Lower leg skin (tissue), 4 donors: ENCODE data around the gene ZNF862. TPM values are rescaled to one million over a fixed set of nuclear protein-coding genes. Genes with fewer than 3 reads are reported as not detected.

Experiments used
- DNase-seq, 2 donors: peaks; one replicate each; pipeline ENCODE4 v3.0.0-alpha.2; 2019; ENCODE audit warnings: low spot score in 2 of 2
- H3K4me3 ChIP-seq: fragments of 200-600 bp; sonication (generic); 2 replicates; pipeline ENCODE4 v1.5.1; 2017; ENCODE audit warnings: mild to moderate bottlenecking, low read depth; ENCODE audit not compliant: poor library complexity, severe bottlenecking
- POLR2A ChIP-seq, 2 donors: fragments of 450-650 bp; IDR thresholded peaks; one replicate each; pipeline ENCODE4 v1.6.1; 2016 to 2017; ENCODE audit warnings: antibody characterized with exemption in 2 of 2, mild to moderate bottlenecking in 1 of 2, moderate library complexity in 1 of 2
- WGBS, 2 donors: methylation state at CpG; one replicate each; pipeline ENCODE4 v1.1.5; 2018; 5-methylcytosine and 5-hydroxymethylcytosine counted together
- intact Hi-C: fragments of 100-400 bp; cut with DNase I; formaldehyde crosslinking; loops from one replicate; pipeline ENCODE4 v1.15.0; 2023; ENCODE audit warnings: low total_unique reads
- total RNA-seq, 4 donors: library from RNA; depleted of rRNA; stranded (reverse); fragments of >200 nt; gene quantifications; one replicate each; pipeline ENCODE4 v1.1.0, GENCODE V29; 2016
- TF ChIP-seq, protein P1 (sequence below), 3 donors: fragments of 450-650 bp; IDR thresholded peaks; one replicate each; pipeline ENCODE4 v1.5.1; 2016; ENCODE audit warnings: antibody characterized with exemption in 3 of 3, mild to moderate bottlenecking in 3 of 3, moderate library complexity in 2 of 3

Gene ZNF862
- total RNA-seq, 4 donors from 2014 or later = 12.8 to 34.3 (median 22.3) TPM

DNA sequence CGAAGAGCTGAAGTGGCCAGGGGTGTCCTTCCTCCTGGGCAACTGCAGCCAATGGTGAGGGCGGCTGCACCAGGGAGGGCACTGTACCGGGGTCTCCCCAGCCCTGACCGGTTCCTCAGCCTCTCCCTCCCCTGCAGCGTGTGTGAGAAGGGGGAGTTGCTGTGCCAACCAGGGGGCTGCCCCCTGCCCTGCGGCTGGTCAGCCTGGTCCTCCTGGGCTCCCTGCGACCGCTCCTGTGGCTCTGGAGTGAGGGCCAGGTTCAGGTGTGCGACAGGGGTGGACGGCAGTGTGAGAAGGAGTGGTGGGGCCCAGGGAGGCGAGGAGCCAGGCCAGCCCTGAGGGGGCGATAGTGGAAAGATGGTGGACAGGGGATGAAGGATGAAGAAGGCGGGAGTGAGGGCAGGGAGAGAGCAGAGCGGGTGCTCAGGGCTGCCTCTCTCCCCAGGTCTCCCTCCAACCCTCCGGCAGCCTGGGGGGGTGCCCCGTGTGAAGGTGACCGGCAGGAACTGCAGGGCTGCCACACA is 34.6 kb upstream of the ZNF862 start:
- intact Hi-C loops = no loop called here
- 82 to 86% methylated on average over 14 to 17 of the region's 17 CpGs for WGBS, 2 donors
- no peak for DNase-seq
- H3K4me3 ChIP-seq = no peak overlapping the region
- no peak for TF ChIP-seq POLR2A (IDR thresholded peaks at IDR 0.05)
- TF ChIP-seq, protein P1, sequence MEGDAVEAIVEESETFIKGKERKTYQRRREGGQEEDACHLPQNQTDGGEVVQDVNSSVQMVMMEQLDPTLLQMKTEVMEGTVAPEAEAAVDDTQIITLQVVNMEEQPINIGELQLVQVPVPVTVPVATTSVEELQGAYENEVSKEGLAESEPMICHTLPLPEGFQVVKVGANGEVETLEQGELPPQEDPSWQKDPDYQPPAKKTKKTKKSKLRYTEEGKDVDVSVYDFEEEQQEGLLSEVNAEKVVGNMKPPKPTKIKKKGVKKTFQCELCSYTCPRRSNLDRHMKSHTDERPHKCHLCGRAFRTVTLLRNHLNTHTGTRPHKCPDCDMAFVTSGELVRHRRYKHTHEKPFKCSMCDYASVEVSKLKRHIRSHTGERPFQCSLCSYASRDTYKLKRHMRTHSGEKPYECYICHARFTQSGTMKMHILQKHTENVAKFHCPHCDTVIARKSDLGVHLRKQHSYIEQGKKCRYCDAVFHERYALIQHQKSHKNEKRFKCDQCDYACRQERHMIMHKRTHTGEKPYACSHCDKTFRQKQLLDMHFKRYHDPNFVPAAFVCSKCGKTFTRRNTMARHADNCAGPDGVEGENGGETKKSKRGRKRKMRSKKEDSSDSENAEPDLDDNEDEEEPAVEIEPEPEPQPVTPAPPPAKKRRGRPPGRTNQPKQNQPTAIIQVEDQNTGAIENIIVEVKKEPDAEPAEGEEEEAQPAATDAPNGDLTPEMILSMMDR (IDR thresholded peaks at IDR 0.05) = no peak

DNA sequence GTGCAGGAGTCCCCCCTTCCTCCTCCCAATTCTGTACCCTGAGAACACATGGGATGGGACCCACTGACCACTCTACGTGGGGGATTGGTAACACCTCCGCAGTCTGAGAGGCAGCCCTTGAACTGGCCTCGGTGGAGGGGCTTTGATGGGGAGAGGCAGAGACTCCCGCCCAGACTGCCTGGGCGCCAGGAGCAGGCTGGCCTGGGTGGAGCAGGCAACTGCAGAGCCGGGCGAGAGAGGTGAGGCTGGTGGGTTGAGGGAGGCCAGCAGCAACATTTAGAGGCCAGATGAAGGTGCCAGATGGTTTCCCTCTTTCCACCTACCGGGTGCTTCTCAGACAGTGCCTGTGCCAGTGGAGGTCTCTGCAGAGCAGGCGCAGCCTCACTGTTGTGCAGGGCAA is 34.1 kb upstream of the ZNF862 start:
- TF ChIP-seq POLR2A (IDR thresholded peaks at IDR 0.05) = no peak
- intact Hi-C loops = no loop called here
- DNase-seq = no peak
- WGBS, 2 donors = 57 to 90% methylated on average over 7 to 9 of the region's 9 CpGs
- H3K4me3 ChIP-seq = no peak overlapping the region

DNA sequence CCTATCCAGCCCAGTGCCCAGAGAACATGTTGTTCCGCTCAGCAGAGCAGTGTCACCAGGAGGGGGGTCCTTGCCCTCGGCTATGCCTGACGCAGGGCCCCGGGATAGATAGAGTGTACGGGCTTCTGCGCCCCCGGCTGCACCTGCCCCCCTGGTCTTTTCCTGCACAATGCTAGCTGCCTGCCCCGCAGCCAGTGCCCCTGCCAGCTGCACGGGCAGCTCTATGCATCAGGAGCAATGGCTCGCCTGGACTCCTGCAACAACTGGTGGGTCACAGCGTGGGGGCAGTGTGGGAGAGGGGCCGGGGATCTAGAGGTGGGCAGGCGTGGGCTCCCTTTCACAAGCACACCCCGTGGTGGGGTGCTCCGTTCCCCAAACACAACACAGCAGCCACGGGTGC is 31.4 kb upstream of the ZNF862 start:
- 78 to 80% methylated on average over 16 of the region's 16 CpGs for WGBS, 2 donors

DNA sequence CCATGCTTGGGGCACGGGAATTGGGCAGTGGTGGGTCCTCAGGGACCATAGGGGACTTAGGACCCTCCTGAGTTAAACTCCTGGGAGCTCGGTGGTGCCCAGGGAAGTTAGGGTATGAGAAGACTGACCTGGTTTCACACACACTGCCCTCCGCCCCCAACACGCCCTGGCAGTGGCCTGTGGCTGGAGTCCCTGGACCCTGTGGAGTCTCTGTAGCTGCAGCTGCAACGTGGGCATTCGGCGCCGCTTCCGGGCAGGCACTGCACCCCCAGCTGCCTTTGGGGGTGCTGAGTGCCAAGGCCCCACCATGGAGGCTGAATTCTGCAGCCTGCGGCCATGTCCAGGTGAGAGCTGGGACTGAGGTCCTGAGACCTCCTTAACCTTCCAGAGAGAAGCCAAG is 29.9 kb upstream of the ZNF862 start:
- no peak overlapping the region for H3K4me3 ChIP-seq
- no peak for DNase-seq
- intact Hi-C loops = no loop called here
- TF ChIP-seq, protein P1 (IDR thresholded peaks at IDR 0.05) = no peak
- TF ChIP-seq POLR2A (IDR thresholded peaks at IDR 0.05) = no peak
- WGBS, 2 donors = 86% methylated on average over 5 to 8 of the region's 10 CpGs

More for the DNA sequence above, 31.4 kb upstream of the ZNF862 start:
- TF ChIP-seq, protein P1 (IDR thresholded peaks at IDR 0.05) = no peak
- no peak for TF ChIP-seq POLR2A (IDR thresholded peaks at IDR 0.05)
- no peak for DNase-seq
- no peak overlapping the region for H3K4me3 ChIP-seq
- intact Hi-C loops = no loop called here

DNA sequence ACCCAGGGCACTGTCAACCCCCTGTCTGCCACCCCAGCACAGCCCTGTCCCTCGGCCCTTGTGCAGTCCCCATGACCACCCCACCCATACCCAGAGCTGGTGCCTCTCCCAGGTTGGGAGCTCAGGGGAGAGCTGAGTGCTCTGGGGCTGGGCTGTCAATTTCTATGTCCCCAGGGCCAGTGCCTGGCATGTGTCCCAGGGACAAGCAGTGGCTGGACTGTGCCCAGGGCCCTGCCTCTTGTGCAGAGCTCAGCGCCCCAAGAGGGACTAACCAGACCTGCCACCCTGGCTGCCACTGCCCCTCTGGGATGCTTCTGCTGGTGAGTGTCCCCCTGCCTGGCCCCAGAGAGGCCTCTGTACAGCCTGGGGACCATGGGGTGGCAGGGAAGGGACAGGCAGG is 29.0 kb upstream of the ZNF862 start:
- DNase-seq = no peak
- H3K4me3 ChIP-seq = no peak overlapping the region
- TF ChIP-seq POLR2A (IDR thresholded peaks at IDR 0.05) = no peak
- TF ChIP-seq, protein P1 (IDR thresholded peaks at IDR 0.05) = no peak
- intact Hi-C loops = no loop called here
- 59 to 69% methylated on average over 2 of the region's 2 CpGs for WGBS, 2 donors

DNA sequence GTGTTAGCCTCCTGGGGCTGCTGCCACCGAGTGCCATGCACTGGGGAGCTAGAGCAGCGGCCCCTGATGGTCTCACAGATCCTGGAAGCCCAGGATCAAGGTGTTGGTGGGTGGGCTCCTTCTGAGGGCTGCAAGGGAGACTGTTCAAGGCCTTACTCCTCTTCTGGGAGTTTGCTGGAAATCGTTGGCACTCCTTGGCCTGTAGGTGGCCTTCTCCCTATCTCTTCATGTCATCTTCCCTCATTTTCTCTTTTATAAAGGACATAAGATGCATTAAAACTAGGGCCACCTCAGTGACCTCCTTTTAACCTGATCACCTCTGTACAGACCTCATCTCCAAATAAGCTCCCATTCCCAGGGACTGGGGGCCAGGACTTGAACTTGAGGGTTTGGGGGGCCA is 27.0 kb upstream of the ZNF862 start:
- TF ChIP-seq POLR2A (IDR thresholded peaks at IDR 0.05) = no peak
- TF ChIP-seq, protein P1 (IDR thresholded peaks at IDR 0.05) = no peak
- no peak for DNase-seq
- WGBS, 2 donors = 51 to 63% methylated on average over 3 of the region's 3 CpGs
- no peak overlapping the region for H3K4me3 ChIP-seq
- intact Hi-C loops = loop anchor here (2.0 kb wide), 1 partner anchor 58 kb away; no protein-coding TSS in a partner anchor
